HEK293 (cell line): ENCODE data around the gene CLTC.
A peak's percentile ranks its signal among the peaks of the same experiment; 100 is the strongest.

Experiments
- CTCF ChIA-PET: fragments of 350-600 bp; formaldehyde crosslinking; extraction: SDS; loops from one replicate; lab custom pipeline; 2021; ENCODE audit warnings: antibody characterized with exemption; lab: Yijun Ruan, JAX
- POLR2A ChIA-PET: fragments of 300-600 bp; formaldehyde crosslinking; extraction: SDS; loops from one replicate; lab custom pipeline; 2020; ENCODE audit warnings: antibody characterized with exemption, inconsistent platforms; lab: Yijun Ruan, JAX
- H3K27ac ChIP-seq: fragments of 200-500 bp; sonication (Bioruptor generic); 2 replicates; pipeline ENCODE4 v1.5.1; 2014; ENCODE audit warnings: low read depth, low read length, control low read depth, inconsistent platforms; ENCODE audit errors: extremely low read depth
- H3K36me3 ChIP-seq, 2 experiments: fragments of 200-500 bp in 1 of 2; sonication (Bioruptor generic) in 1 of 2; 1 replicate in 1 of 2; 2 replicates in 1 of 2; pipeline ENCODE4 v1.5.1; 2014 to 2017; ENCODE audit warnings: inconsistent platforms in 2 of 2, low read length in 2 of 2; ENCODE audit not compliant: control insufficient read depth in 2 of 2, insufficient read depth in 1 of 2
- H3K4me1 ChIP-seq: fragments of 200-500 bp; sonication (Bioruptor generic); 2 replicates; pipeline ENCODE4 v1.5.1; 2014; ENCODE audit warnings: mild to moderate bottlenecking, low read length, inconsistent platforms; ENCODE audit not compliant: control insufficient read depth, insufficient read depth
- H3K4me3 ChIP-seq: 2 replicates; pipeline ENCODE4 v1.5.1; 2011; ENCODE audit warnings: low read depth, mild to moderate bottlenecking, control low read depth, low read length, moderate library complexity
- H3K9me3 ChIP-seq: fragments of 200-500 bp; sonication (Bioruptor generic); 2 replicates; pipeline ENCODE4 v1.5.1; 2014; ENCODE audit warnings: low read depth, low read length, inconsistent platforms; ENCODE audit not compliant: control insufficient read depth, insufficient read depth
- SCRT1 ChIP-seq: fragments of 450-650 bp; formaldehyde crosslinking; IDR thresholded peaks from 2 replicates; pipeline ENCODE4 v1.5.1; 2016; ENCODE audit warnings: missing biosample characterization, missing genetic modification characterization, borderline replicate concordance
- SCRT2 ChIP-seq: fragments of 450-650 bp; formaldehyde crosslinking; IDR thresholded peaks from 2 replicates; pipeline ENCODE4 v1.5.1; 2016; ENCODE audit warnings: missing biosample characterization, missing genetic modification characterization
- YY2 ChIP-seq: fragments of 450-650 bp; formaldehyde crosslinking; IDR thresholded peaks from 2 replicates; pipeline ENCODE4 v1.5.1; 2016; ENCODE audit warnings: missing biosample characterization, missing genetic modification characterization
- ZBTB17 ChIP-seq: fragments of 450-650 bp; formaldehyde crosslinking; IDR thresholded peaks from 2 replicates; pipeline ENCODE4 v1.5.1; 2016; ENCODE audit warnings: missing biosample characterization, missing genetic modification characterization
- ZBTB20 ChIP-seq: fragments of 450-650 bp; formaldehyde crosslinking; IDR thresholded peaks from 2 replicates; pipeline ENCODE4 v1.5.1; 2016; ENCODE audit warnings: missing biosample characterization, missing genetic modification characterization
- ZBTB8A ChIP-seq: fragments of 450-650 bp; formaldehyde crosslinking; IDR thresholded peaks from 2 replicates; pipeline ENCODE4 v1.5.1; 2016; ENCODE audit warnings: missing biosample characterization, missing genetic modification characterization
- ZNF112 ChIP-seq: fragments of 450-650 bp; formaldehyde crosslinking; IDR thresholded peaks from 2 replicates; pipeline ENCODE4 v1.5.0; 2017; ENCODE audit warnings: missing biosample characterization, missing genetic modification characterization
- ZNF155 ChIP-seq: fragments of 450-650 bp; formaldehyde crosslinking; IDR thresholded peaks from 2 replicates; pipeline ENCODE4 v1.5.1; 2016; ENCODE audit warnings: missing biosample characterization, missing genetic modification characterization
- ZNF324 ChIP-seq: fragments of 450-650 bp; formaldehyde crosslinking; IDR thresholded peaks from 2 replicates; pipeline ENCODE4 v1.5.1; 2016; ENCODE audit warnings: missing biosample characterization, missing genetic modification characterization
- ZNF354C ChIP-seq: fragments of 450-650 bp; formaldehyde crosslinking; IDR thresholded peaks from 2 replicates; pipeline ENCODE4 v1.5.1; 2016; ENCODE audit warnings: missing biosample characterization, missing genetic modification characterization, low read depth, borderline replicate concordance
- ZNF366 ChIP-seq: fragments of 450-650 bp; formaldehyde crosslinking; conservative IDR thresholded peaks from 2 replicates; pipeline ENCODE4 v1.5.1; 2016; ENCODE audit warnings: missing biosample characterization, missing genetic modification characterization
- ZNF48 ChIP-seq: fragments of 450-650 bp; formaldehyde crosslinking; IDR thresholded peaks from 2 replicates; pipeline ENCODE4 v1.5.1; 2016; ENCODE audit warnings: missing biosample characterization, missing genetic modification characterization
- ZNF501 ChIP-seq: fragments of 450-650 bp; formaldehyde crosslinking; IDR thresholded peaks from 2 replicates; pipeline ENCODE4 v1.5.1; 2016; ENCODE audit warnings: missing biosample characterization, missing genetic modification characterization
- ZNF530 ChIP-seq: fragments of 450-650 bp; formaldehyde crosslinking; IDR thresholded peaks from 2 replicates; pipeline ENCODE4 v1.5.1; 2016; ENCODE audit warnings: low read depth, missing biosample characterization, missing genetic modification characterization
- ZNF544 ChIP-seq: fragments of 450-650 bp; formaldehyde crosslinking; IDR thresholded peaks from 2 replicates; pipeline ENCODE4 v1.5.0; 2017; ENCODE audit warnings: missing biosample characterization, missing genetic modification characterization
- ZNF548 ChIP-seq: fragments of 450-650 bp; formaldehyde crosslinking; IDR thresholded peaks from 2 replicates; pipeline ENCODE4 v1.5.1; 2016; ENCODE audit warnings: missing biosample characterization, missing genetic modification characterization
- ZNF610 ChIP-seq: fragments of 450-650 bp; formaldehyde crosslinking; IDR thresholded peaks from 2 replicates; pipeline ENCODE4 v1.5.1; 2016; ENCODE audit warnings: missing biosample characterization, missing genetic modification characterization, borderline replicate concordance
- ZNF747 ChIP-seq: fragments of 450-650 bp; formaldehyde crosslinking; IDR thresholded peaks from 2 replicates; pipeline ENCODE4 v1.5.1; 2016; ENCODE audit warnings: missing biosample characterization, missing genetic modification characterization
- ZNF791 ChIP-seq: fragments of 450-650 bp; formaldehyde crosslinking; IDR thresholded peaks from 2 replicates; pipeline ENCODE4 v1.5.1; 2016; ENCODE audit warnings: missing biosample characterization, missing genetic modification characterization
- TF ChIP-seq, protein P1 (sequence below): fragments of 450-650 bp; formaldehyde crosslinking; IDR thresholded peaks from 2 replicates; pipeline ENCODE4 v1.5.1; 2016; ENCODE audit warnings: missing biosample characterization, missing genetic modification characterization, borderline replicate concordance
- TF ChIP-seq, protein P2 (sequence below): sonication (generic); formaldehyde crosslinking; IDR thresholded peaks from 2 replicates; pipeline ENCODE4 v1.8.1; 2022; ENCODE audit warnings: mild to moderate bottlenecking, moderate library complexity, missing genetic modification reagents
- TF ChIP-seq, protein P3 (sequence below): fragments of 450-650 bp; formaldehyde crosslinking; IDR thresholded peaks from 2 replicates; pipeline ENCODE4 v1.5.1; 2016; ENCODE audit warnings: missing biosample characterization, missing genetic modification characterization
- TF ChIP-seq, protein P4 (sequence below): fragments of 450-650 bp; formaldehyde crosslinking; IDR thresholded peaks from 2 replicates; pipeline ENCODE4 v1.5.1; 2017; ENCODE audit warnings: missing biosample characterization, missing genetic modification characterization

Gene CLTC

DNA sequence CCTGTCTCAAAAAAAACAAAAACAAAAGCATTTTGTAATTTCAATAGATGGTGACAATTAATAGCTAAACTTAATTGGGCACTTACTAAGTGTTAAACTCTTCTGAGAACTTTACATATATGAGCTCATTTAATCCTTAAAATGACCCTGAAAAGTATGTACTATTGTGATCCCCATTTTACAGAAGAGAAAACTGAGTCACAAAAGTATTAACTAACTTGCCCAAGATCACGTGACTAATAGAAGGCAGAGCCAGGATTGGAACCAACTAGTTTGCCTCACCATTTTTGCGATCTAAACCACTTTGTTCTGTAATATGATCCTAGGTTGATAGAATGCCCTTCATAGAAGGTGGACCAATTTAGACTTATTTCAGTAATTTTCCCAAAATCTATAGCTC is 114.0 kb downstream of the CLTC start (continued):
- TF ChIP-seq ZNF366 (tag by site-specific recombination) (no peak), ZBTB8A (no peak), ZNF548 (tag by site-specific recombination) (no peak), ZNF324 (tag by site-specific recombination) (no peak)
- TF ChIP-seq, all 188 proteins: peak for 0

DNA sequence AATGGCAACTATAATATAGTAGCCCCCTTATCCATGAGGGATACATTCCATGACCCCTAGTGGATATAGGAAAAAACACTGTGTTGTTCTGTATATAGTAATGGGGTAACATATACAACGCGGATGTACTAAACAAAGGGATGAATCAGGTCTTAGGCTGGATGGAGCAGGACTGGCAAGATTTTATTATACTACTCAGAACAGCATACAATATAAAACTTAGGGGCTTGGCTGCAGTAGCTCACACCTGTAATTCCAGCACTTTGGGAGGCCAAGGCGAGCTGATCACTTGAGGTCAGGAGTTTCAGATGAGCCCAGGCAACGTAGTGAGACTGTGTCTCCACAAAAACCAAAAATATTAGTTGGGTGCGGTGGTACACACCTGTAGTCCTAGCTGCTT is 114.5 kb downstream of the CLTC start:
- Histone ChIP-seq H3K9me3 (no peaks in the 10 kb centered on the region), H3K4me1 (peaks cover 6% of the 10 kb centered on the region; the same call in 1 of the 2 replicates), H3K27ac (no peak overlapping the region), H3K36me3 (peaks cover 16 to 27% of the 10 kb centered on the region in 2 experiments), H3K4me3 (no peak overlapping the region)
- TF ChIP-seq YY2 (tag by site-specific recombination), result no peak
- TF ChIP-seq, protein P1, sequence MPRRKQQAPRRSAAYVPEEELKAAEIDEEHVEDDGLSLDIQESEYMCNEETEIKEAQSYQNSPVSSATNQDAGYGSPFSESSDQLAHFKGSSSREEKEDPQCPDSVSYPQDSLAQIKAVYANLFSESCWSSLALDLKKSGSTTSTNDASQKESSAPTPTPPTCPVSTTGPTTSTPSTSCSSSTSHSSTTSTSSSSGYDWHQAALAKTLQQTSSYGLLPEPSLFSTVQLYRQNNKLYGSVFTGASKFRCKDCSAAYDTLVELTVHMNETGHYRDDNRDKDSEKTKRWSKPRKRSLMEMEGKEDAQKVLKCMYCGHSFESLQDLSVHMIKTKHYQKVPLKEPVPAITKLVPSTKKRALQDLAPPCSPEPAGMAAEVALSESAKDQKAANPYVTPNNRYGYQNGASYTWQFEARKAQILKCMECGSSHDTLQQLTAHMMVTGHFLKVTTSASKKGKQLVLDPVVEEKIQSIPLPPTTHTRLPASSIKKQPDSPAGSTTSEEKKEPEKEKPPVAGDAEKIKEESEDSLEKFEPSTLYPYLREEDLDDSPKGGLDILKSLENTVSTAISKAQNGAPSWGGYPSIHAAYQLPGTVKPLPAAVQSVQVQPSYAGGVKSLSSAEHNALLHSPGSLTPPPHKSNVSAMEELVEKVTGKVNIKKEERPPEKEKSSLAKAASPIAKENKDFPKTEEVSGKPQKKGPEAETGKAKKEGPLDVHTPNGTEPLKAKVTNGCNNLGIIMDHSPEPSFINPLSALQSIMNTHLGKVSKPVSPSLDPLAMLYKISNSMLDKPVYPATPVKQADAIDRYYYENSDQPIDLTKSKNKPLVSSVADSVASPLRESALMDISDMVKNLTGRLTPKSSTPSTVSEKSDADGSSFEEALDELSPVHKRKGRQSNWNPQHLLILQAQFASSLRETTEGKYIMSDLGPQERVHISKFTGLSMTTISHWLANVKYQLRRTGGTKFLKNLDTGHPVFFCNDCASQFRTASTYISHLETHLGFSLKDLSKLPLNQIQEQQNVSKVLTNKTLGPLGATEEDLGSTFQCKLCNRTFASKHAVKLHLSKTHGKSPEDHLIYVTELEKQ (tag by site-specific recombination), result no peak
- no peak for TF ChIP-seq ZBTB20
- TF ChIP-seq ZBTB17 (tag by site-specific recombination), result no peak
- TF ChIP-seq ZNF530 (tag by site-specific recombination), result no peak
- TF ChIP-seq ZNF791 (tag by site-specific recombination), result no peak
- no peak for TF ChIP-seq ZNF48 (tag by site-specific recombination)
- TF ChIP-seq, protein P2, sequence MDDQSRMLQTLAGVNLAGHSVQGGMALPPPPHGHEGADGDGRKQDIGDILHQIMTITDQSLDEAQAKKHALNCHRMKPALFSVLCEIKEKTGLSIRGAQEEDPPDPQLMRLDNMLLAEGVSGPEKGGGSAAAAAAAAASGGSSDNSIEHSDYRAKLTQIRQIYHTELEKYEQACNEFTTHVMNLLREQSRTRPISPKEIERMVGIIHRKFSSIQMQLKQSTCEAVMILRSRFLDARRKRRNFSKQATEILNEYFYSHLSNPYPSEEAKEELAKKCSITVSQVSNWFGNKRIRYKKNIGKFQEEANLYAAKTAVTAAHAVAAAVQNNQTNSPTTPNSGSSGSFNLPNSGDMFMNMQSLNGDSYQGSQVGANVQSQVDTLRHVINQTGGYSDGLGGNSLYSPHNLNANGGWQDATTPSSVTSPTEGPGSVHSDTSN (CRISPR knock-in tag), result no peak
- TF ChIP-seq ZNF112 (tag by site-specific recombination), result no peak
- TF ChIP-seq, protein P3, sequence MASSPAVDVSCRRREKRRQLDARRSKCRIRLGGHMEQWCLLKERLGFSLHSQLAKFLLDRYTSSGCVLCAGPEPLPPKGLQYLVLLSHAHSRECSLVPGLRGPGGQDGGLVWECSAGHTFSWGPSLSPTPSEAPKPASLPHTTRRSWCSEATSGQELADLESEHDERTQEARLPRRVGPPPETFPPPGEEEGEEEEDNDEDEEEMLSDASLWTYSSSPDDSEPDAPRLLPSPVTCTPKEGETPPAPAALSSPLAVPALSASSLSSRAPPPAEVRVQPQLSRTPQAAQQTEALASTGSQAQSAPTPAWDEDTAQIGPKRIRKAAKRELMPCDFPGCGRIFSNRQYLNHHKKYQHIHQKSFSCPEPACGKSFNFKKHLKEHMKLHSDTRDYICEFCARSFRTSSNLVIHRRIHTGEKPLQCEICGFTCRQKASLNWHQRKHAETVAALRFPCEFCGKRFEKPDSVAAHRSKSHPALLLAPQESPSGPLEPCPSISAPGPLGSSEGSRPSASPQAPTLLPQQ (tag by site-specific recombination), result no peak
- TF ChIP-seq ZNF354C (tag by site-specific recombination), result no peak
- TF ChIP-seq ZNF747, result no peak
- no peak for TF ChIP-seq ZNF610 (tag by site-specific recombination)
- no peak for TF ChIP-seq ZNF501 (tag by site-specific recombination)
- ChIA-PET POLR2A (no interaction called here), CTCF (interaction anchor here (0.6 to 1.6 kb wide), 4 partner anchors 19 to 424 kb away, joined by 3 to 8 read pairs (median 4); no protein-coding TSS in a partner anchor)

DNA sequence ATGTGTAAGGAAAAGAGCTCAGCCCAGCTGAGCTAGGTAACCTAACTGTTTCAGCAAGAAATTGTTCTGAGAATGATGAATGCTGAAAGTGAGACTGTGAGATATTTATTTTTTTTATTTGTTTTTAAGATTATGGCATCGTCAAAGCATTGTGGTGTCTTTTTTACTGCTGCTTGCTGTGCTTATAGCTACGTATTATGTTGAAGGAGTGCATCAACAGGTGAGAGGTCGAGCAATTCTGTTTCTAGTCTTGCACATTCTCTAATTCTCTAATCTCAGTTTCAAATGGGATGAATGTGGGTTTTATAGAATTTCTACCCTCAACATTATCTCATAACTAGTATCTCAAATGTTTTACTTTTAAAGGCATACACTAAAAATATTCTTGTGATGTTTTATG is 117.6 kb downstream of the CLTC start:
- Histone ChIP-seq H3K4me3 (no peak overlapping the region), H3K9me3 (no peaks in the 10 kb centered on the region), H3K36me3 (peaks cover 22 to 36% of the 10 kb centered on the region in 2 experiments), H3K4me1 (no peaks in the 10 kb centered on the region)
- POLR2A ChIA-PET, result interaction anchor here (1.2 kb wide), 1 partner anchor 30 kb away, joined by 3 read pairs; the partner anchor contains the start of genes PTRH2 and VMP1
- CTCF ChIA-PET, result interaction anchor here (1.0 to 1.1 kb wide), 2 partner anchors 9 to 102 kb away, joined by 3 to 4 read pairs; no protein-coding TSS in a partner anchor
- TF ChIP-seq ZNF155 (tag by site-specific recombination), result no peak
- TF ChIP-seq, protein P4, sequence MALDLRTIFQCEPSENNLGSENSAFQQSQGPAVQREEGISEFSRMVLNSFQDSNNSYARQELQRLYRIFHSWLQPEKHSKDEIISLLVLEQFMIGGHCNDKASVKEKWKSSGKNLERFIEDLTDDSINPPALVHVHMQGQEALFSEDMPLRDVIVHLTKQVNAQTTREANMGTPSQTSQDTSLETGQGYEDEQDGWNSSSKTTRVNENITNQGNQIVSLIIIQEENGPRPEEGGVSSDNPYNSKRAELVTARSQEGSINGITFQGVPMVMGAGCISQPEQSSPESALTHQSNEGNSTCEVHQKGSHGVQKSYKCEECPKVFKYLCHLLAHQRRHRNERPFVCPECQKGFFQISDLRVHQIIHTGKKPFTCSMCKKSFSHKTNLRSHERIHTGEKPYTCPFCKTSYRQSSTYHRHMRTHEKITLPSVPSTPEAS (tag by site-specific recombination), result no peak
- no peak for TF ChIP-seq ZNF544 (tag by site-specific recombination)
- TF ChIP-seq SCRT2 (tag by site-specific recombination), result peak; percentile 89
- TF ChIP-seq SCRT1 (tag by site-specific recombination), result peak; percentile 64; the same call in 1 of the 2 replicates
- TF ChIP-seq, all 188 proteins: peak for 2
- H3K27ac ChIP-seq, result no peak overlapping the region
